GM12891 (cell line): ENCODE data around the gene PCSK9.

ENCODE experiments used
- POLR2A ChIP-seq: IDR thresholded peaks from 2 replicates; pipeline ENCODE4 v1.6.1; 2011; ENCODE audit warnings: low read depth, low read length, control low read depth
- POLR2AphosphoS5 ChIP-seq: IDR thresholded peaks from 2 replicates; pipeline ENCODE4 v1.6.1; 2011; ENCODE audit warnings: low read depth, low read length, control low read depth

DNA sequence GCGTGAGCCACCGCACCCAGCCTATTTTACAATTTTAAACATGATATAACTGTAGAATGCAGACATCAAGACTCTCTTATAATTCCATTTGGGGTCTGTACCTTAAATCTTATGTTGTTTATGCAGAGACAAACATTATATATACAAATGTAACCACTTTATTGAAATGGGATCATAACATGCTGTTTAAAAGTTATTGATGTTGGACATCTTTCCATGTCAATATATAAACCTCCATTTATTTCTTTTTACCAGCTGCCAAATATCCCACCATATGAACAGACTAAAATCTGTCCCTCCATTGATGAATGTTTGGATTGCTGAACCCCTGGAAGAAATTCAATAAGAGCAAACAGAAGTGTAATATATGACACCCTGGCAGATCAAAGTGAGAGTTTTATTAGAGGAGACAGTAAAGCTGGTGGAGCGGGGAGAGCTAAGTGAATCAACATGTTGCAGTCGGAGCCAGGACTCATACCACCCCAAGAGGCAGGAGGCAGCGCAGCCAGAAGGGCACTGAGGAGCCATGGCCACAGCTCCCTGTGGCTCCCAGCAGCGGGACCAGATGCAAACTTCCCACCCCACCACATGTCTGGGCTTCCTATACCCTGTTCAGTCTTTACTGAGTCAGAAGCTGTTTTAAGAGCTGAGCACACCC, 4.7 kb upstream of the PCSK9 start:
- TF ChIP-seq POLR2A (no peak), POLR2AphosphoS5 (no peak)
